NCI-H226 (cell line): ENCODE measurements around the gene CAV2.

Experiments used
- DNase-seq: peaks from one replicate; pipeline ENCODE4 v3.0.0-alpha.2; 2015

Gene CAV2

GRCh38 chr7:116549370-116549769 lies 49.8 kb downstream of the CAV2 start:
- no peak for DNase-seq

GRCh38 chr7:116551692-116552091 lies 52.2 kb downstream of the CAV2 start:
- DNase-seq = no peak

DNA sequence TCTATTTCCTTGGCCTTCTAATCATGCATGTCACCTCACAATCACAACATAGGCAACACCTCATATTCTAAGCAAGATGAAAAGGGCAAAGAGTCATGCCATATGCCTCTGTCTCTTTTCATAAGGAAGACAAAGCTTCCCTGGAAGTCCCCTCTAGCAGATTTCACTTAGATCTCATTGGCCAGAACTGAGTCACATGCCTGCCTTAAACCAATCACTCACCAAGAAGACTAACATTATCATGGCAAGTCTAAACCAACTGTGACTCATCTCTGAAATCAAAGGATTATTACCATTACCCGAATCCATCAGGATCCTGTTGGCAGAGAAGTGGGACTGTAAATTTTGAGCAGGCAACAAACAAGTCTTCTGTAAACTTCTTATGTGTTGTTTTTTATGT lies 53.1 kb downstream of the CAV2 start:
- peak; percentile 57 for DNase-seq

GRCh38 chr7:116553168-116553964 lies 53.8 kb downstream of the CAV2 start:
- no peak for DNase-seq

GRCh38 chr7:116554436-116554835 lies 54.9 kb downstream of the CAV2 start:
- DNase-seq = no peak

DNA sequence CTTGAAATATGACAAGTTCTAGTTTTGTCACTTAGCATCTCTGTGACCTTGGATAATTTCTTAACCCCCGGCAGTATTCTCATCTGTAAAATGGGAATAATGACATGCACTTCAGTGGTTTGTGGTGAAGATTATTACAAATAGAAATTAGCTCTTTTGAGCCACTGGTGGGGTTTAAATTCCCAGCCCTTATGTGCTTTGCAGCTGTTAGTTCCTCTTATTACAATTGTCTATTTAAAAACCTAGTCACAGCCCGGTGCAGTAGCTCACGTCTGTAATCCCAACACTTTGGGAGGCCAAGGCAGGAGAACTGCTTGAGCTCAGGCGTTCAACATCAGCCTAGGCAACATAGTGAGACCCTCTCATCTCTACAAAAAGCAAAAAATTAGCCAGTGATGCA lies 55.4 kb downstream of the CAV2 start:
- DNase-seq = no peak

DNA sequence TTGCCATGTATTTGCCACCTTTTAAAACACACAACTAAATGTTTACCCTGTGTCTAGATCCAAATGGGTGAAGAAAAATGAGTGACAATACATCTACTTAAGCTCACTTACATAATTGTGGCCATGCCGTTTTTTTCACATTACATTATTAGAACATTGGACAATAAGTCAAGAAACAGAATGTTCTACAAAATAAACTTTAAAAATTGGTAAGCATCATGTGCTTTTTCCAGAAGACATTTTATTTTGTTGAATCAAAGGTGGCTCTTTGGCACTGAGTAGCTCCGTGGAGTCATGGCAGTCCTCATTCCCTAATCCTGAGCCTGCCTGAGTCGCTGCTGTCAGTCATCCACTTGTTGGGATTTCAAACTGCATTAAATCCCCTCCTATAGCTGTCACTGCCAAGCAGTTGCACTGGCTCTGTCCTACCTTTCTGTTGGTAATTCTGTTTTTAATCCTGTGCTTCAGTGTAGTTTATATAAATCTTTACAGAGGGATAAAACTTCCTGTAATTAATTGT lies 57.6 kb downstream of the CAV2 start:
- no peak for DNase-seq

DNA sequence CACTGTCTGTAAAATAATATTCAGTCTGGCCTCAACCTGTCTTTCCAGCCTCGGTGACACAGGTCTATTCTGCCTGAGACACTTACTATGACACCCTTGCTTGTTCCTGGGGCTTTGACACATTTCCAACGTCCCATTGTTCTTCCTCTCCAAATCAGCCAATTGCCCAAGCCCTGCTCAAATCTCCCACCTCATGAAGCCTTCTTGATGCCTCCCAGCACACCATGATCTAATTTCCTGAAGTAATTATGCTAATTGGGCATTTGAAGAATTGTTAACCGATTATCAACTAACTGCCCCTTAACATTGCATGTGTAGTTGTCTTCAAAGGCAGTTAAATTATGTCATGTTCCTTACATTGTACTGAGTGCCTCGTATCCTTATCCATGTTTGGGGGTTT lies 58.4 kb downstream of the CAV2 start:
- DNase-seq = no peak
